Adrenal gland (tissue), 12 donors: ENCODE results near the gene CLEC11A. TPM values are rescaled to one million over a fixed set of nuclear protein-coding genes. Genes with fewer than 3 reads are reported as not detected.

ENCODE experiments used
- DNase-seq, 7 donors: peaks; one replicate each; pipeline ENCODE4 v3.0.0-alpha.2; 2019 to 2020
- H3K27ac ChIP-seq, 5 donors: fragments of 200-600 bp; sonication (generic) in 4 of 5; 1 replicate in 3 of 5; 2 replicates in 2 of 5; pipeline versions ENCODE4 v1.5.1 to v1.8.0; 2016 to 2020; ENCODE audit warnings: mild to moderate bottlenecking in 1 of 5
- H3K27me3 ChIP-seq: fragments of 200-600 bp; 2 replicates; pipeline ENCODE4 v1.8.0; 2021
- H3K36me3 ChIP-seq, 2 donors: fragments of 200-600 bp; replicated peaks in 1 of 2; 1 replicate in 1 of 2; 2 replicates in 1 of 2; pipeline versions ENCODE4 v1.5.1 to v1.8.0; 2018 to 2022
- H3K4me1 ChIP-seq, 2 donors: fragments of 200-600 bp; replicated peaks in 1 of 2; 1 replicate in 1 of 2; 2 replicates in 1 of 2; pipeline versions ENCODE4 v1.5.1 to v1.8.0; 2018 to 2021
- H3K4me3 ChIP-seq, 4 donors: fragments of 200-600 bp; sonication (generic) in 3 of 4; one replicate each; pipeline ENCODE4 v1.5.1; 2016 to 2018
- H3K9me3 ChIP-seq, 3 donors: fragments of 200-600 bp; sonication (generic) in 1 of 3; replicated peaks in 1 of 3; 1 replicate in 2 of 3; 2 replicates in 1 of 3; pipeline versions ENCODE4 v1.5.1 to v1.8.0; 2016 to 2021
- CTCF ChIP-seq, 6 experiments: fragments of 450-650 bp in 4 of 6; fragments of 200-600 bp in 2 of 6; sonication (generic) in 1 of 6; IDR thresholded peaks; 1 replicate in 5 of 6; 2 replicates in 1 of 6; pipeline versions ENCODE4 v1.5.1 to v1.8.0; 2016 to 2021; ENCODE audit warnings: antibody characterized with exemption in 6 of 6, mild to moderate bottlenecking in 2 of 6, moderate library complexity in 1 of 6
- POLR2A ChIP-seq, 2 donors: fragments of 450-650 bp; IDR thresholded peaks; one replicate each; pipeline ENCODE4 v1.6.1; 2017; ENCODE audit warnings: antibody characterized with exemption in 2 of 2, mild to moderate bottlenecking in 2 of 2, moderate library complexity in 1 of 2
- WGBS, 4 donors: extraction: QIAGEN DNeasy Blood & Tissue Kit in 2 of 4; methylation state at CpG; one replicate each; pipeline versions ENCODE4 v1.1.5 to v1.1.7; 2013 to 2017; 5-methylcytosine and 5-hydroxymethylcytosine counted together
- intact Hi-C, 2 donors: fragments of 100-400 bp; cut with DNase I; formaldehyde crosslinking; loops; one replicate each; pipeline versions ENCODE4 v1.14.1 to v1.15.0; 2022 to 2023
- polyA plus RNA-seq, 3 donors: library from polyadenylated mRNA; stranded (reverse); fragments of 200-250 nt in 2 of 3; fragments of 350-450 nt in 1 of 3; fragmentation: Illumina TruSeq in 1 of 3; extraction: RNeasy Lipid Tissue Mini Kit (QIAGEN cat#74804) in 1 of 3; gene quantifications; one replicate each; pipeline ENCODE4 v1.2.3, GENCODE V29; 2013 to 2014
- total RNA-seq, 9 donors: library from RNA; depleted of rRNA in 4 of 9; stranded (reverse); fragments of >200 nt in 4 of 9; fragments of 120-200 nt in 1 of 9; fragmentation: NEBNext Ultra II Directional in 1 of 9; extraction: Animal tissue kit (Norgen Biotek cat#: 25700) in 1 of 9; gene quantifications; one replicate each; pipeline versions ENCODE4 v1.1.0 to v1.2.4, GENCODE V29; 2013 to 2023
- donor health status: healthy with polysubstance abuse.
- donor health status: Bipolar disorder and iron deficiency.
- donor health status: DM: yes; HTN: yes; CAD: no.
- donor health status: DM: no; HTN: no; CAD: no.
- donor health status: DM: no; HTN: no; CAD: no.
- donor health status: DM: yes; HTN: yes; CAD: no.

Gene CLEC11A
- total and polyA plus RNA-seq, 12 donors: 1.6 to 53.8 (median 26.6) TPM

DNA sequence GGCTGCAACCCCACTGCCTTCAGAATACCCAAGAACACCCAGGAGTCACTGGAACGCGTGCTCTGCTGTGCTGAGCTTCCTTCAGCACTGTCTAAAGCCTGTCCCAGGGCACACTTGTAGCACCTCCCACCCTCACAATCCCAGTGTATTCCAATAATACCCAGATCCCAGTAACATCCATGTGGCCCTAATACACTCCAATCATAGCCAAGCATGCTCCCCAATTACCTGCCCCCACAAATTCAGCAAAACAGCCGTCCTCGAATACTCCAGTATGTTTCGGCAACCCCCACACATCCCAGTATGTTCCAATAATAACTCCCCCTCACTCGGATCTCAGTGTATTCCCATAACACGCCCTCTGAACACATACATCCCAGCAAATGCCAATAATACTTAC is 32.7 kb upstream of the CLEC11A start:
- Histone ChIP-seq H3K27me3 (peaks cover 2% of the 10 kb centered on the region), H3K4me3 (no peak overlapping the region), H3K4me1 (no peaks in the 10 kb centered on the region), H3K9me3 (no peaks in the 10 kb centered on the region), H3K36me3 (no peaks in the 10 kb centered on the region), H3K27ac (no peak overlapping the region)
- 74 to 86% (median 84%) methylated on average over 7 of the region's 7 CpGs for WGBS, 4 donors
- no peak for DNase-seq
- intact Hi-C loops: no loop called here
- no peak for TF ChIP-seq POLR2A (IDR thresholded peaks at IDR 0.05)
- no peak for TF ChIP-seq CTCF (IDR thresholded peaks at IDR 0.05)

DNA sequence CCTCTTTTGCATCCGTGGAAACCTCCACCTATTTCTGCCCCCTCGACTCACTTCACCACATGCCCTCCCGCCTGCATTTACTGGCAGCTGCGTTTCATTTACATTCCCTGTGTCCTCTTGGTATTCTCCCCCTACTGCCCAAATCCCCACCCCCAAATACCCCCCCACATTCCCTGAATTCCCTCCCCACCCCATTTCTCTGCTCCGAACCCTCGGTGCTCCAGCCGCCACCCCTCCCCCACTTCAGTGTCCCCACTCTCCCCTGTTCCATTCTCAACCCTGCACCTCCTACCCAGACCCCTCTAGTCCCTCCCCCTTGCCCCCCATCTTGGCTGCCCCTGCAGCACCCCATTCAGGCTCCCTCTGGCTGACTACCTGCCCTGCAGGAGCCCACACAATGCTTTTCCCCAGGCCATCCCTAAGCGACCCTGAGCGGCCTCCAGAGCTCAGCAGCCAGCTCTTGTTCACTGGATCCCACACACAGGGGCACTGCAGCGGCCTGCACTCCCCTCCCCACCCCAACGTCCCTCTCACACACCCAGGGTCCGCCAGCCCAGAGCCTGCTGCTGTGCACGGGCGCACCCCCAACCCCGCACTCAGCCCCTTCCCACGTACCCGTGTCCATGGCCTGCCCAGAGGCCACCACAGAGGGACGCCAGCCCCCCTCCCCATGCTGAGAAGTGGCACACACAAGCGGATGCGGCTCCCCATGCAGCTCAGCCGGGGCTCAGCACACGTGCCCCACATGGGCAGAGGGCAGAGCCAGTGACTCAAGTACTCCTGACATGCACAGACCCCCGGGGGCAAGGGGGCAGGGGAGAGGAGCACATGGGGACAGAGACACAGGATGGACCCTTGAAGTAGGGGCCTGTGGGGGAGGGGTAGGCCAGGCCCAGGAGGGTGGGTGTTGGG is 29.8 kb upstream of the CLEC11A start:
- Histone ChIP-seq H3K27me3 (peaks cover 8% of the 10 kb centered on the region), H3K36me3 (no peaks in the 10 kb centered on the region), H3K27ac (no peak overlapping the region), H3K4me3 (no peak overlapping the region), H3K4me1 (no peaks in the 10 kb centered on the region), H3K9me3 (no peaks in the 10 kb centered on the region)
- no peak for TF ChIP-seq POLR2A (IDR thresholded peaks at IDR 0.05)
- no peak for TF ChIP-seq CTCF (IDR thresholded peaks at IDR 0.05)
- intact Hi-C loops: no loop called here
- 27 to 39% (median 37%) methylated on average over 9 to 23 of the region's 23 CpGs for WGBS, 4 donors
- no peak for DNase-seq

DNA sequence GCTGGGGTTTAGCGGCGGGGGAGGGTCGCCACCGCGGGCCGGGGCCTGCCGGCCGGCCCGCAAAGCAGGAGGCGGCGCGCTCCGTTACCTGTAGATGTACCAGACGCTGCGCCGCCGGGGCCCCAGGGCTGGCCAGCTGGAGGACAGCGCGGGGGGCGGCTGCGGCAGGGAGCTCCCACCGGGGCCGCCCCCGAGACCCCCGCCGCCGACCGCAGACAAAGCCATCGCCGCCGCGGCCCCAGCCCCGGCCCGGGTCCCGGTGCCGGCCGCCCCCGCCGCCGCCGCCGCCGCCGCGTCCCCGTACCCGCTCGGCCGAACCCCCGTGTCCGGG is 28.4 kb upstream of the CLEC11A start:
- no peak overlapping the region for H3K4me3 ChIP-seq
- 0 to 5% (median 4%) methylated on average over 1 to 50 of the region's 51 CpGs for WGBS, 4 donors
- H3K4me1 ChIP-seq: no peaks in the 10 kb centered on the region
- TF ChIP-seq CTCF (IDR thresholded peaks at IDR 0.05): no peak
- no peak for TF ChIP-seq POLR2A (IDR thresholded peaks at IDR 0.05)
- H3K36me3 ChIP-seq: no peaks in the 10 kb centered on the region
- intact Hi-C loops: no loop called here
- no peak for DNase-seq
- H3K27me3 ChIP-seq: peaks cover 8% of the 10 kb centered on the region
- no peak overlapping the region for H3K27ac ChIP-seq
- no peaks in the 10 kb centered on the region for H3K9me3 ChIP-seq

- Histone ChIP-seq H3K4me3 (no peak overlapping the region), H3K4me1 (no peaks in the 10 kb centered on the region), H3K9me3 (no peaks in the 10 kb centered on the region), H3K27ac (no peak overlapping the region), H3K27me3 (peaks cover 8% of the 10 kb centered on the region), H3K36me3 (no peaks in the 10 kb centered on the region)
- TF ChIP-seq CTCF (IDR thresholded peaks at IDR 0.05): no peak
- no peak for TF ChIP-seq POLR2A (IDR thresholded peaks at IDR 0.05)
- DNase-seq: no peak
- intact Hi-C loops: no loop called here
- WGBS, 4 donors: 4 to 15% (median 7%) methylated on average over 11 to 72 of the region's 81 CpGs
Observed at GRCh38 chr19:50695251-50696093, 27.7 kb upstream of the CLEC11A start.
